Measurements from ENCODE around the gene CTDSPL2. TPM values are rescaled to one million over a fixed set of nuclear protein-coding genes. Genes with fewer than 3 reads are reported as not detected.
A peak's percentile ranks its signal among the peaks of the same experiment; 100 is the strongest.

The CTDSPL2 gene
- total and polyA plus RNA-seq, 5 donors from 2014 or later: 41.3 to 81.8 (median 45.7) TPM

GRCh38 chr15:44489464-44489863 is 62.0 kb downstream of the CTDSPL2 start:
- Histone ChIP-seq H3K4me1 (ENCODE audit: control insufficient read depth, insufficient read depth, low read length, poor library complexity, severe bottlenecking) (no peaks in the 10 kb centered on the region), H3K27ac (ENCODE audit: insufficient read depth, low read length, poor library complexity, severe bottlenecking) (no peak overlapping the region), H3K9me3 (ENCODE audit: control insufficient read depth in 2 of 2, low read length in 2 of 2) (no peaks in the 10 kb centered on the region), H3K27me3 (ENCODE audit: control insufficient read depth, insufficient read depth, low read length) (no peaks in the 10 kb centered on the region), H3K36me3 (ENCODE audit: control insufficient read depth, insufficient read depth, low read length) (peaks cover 77% of the 10 kb centered on the region), H3K4me3 (ENCODE audit: low read depth, low read length) (no peak overlapping the region)
- Mint-ChIP-seq H3K4me1 (peaks cover 10 to 23% (median 21%) of the 10 kb centered on the region in 4 donors), H3K27ac (peak overlapping the region; percentile 16 to 26 (median 21)), H3K4me3 (no peak overlapping the region), H3K27me3 (no peaks in the 10 kb centered on the region), H3K9me3 (no peaks in the 10 kb centered on the region), H3K36me3 (peaks cover 39% of the 10 kb centered on the region)
- ATAC-seq (ENCODE audit: low read depth in 2 of 2) (peak; percentile 81 to 86), DNase-seq (peak in 1 of 3 donors; percentile 16)

DNA sequence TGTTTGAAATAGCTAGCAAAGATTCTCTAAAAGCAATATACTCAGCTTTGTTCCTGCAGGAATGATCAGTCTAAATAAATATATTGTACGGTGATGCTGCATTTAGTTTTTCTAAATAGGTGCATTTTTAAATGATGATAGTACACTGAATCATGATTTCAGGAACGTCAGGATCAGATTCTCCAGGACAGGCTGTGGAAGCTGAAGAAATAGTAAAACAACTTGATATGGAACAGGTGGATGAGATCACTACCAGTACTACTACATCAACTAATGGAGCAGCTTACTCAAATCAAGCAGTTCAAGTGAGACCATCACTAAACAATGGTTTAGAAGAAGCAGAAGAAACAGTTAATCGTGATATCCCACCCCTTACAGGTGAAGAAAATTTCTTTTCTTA is 63.2 kb downstream of the CTDSPL2 start:
- ATAC-seq (ENCODE audit: low read depth in 2 of 2) (no peak), DNase-seq (no peak)
- Mint-ChIP-seq H3K4me3 (no peak overlapping the region), H3K36me3 (peaks cover 39% of the 10 kb centered on the region), H3K27me3 (no peaks in the 10 kb centered on the region), H3K4me1 (peaks cover 10 to 23% (median 21%) of the 10 kb centered on the region in 4 donors), H3K27ac (peak overlapping the region in 1 of 3 donors; percentile 43), H3K9me3 (no peaks in the 10 kb centered on the region)
- Histone ChIP-seq H3K27ac (ENCODE audit: insufficient read depth, low read length, poor library complexity, severe bottlenecking) (no peak overlapping the region), H3K36me3 (ENCODE audit: control insufficient read depth, insufficient read depth, low read length) (peaks cover 68% of the 10 kb centered on the region), H3K4me1 (ENCODE audit: control insufficient read depth, insufficient read depth, low read length, poor library complexity, severe bottlenecking) (no peaks in the 10 kb centered on the region), H3K9me3 (ENCODE audit: control insufficient read depth in 2 of 2, low read length in 2 of 2) (no peaks in the 10 kb centered on the region), H3K4me3 (ENCODE audit: low read depth, low read length) (no peak overlapping the region), H3K27me3 (ENCODE audit: control insufficient read depth, insufficient read depth, low read length) (no peaks in the 10 kb centered on the region)

DNA sequence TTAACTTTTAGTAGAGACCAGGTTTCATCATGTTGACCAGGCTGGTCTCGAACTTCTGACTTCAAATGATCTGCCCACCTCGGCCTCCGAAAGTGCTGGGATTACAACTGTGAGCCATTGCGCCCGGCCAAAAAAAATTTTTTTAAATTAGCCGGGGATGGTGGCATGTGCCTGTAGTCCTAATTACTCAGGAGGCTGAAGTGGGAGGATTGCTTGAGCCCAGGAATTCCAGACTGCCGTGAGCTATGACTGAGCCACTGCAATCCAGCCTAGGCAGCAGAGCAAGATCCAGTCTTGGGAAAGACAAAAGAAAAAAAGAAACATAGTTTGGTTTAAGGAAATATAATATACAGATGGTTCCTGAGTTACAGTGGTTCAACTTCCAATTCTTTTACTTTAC is 64.6 kb downstream of the CTDSPL2 start:
- Mint-ChIP-seq H3K36me3 (peaks cover 49% of the 10 kb centered on the region), H3K4me3 (no peak overlapping the region), H3K4me1 (peaks cover 10 to 23% (median 21%) of the 10 kb centered on the region in 4 donors), H3K27me3 (no peaks in the 10 kb centered on the region), H3K27ac (no peak overlapping the region), H3K9me3 (no peaks in the 10 kb centered on the region)
- DNase-seq (no peak), ATAC-seq (ENCODE audit: low read depth in 2 of 2) (no peak)
- peaks cover 66% of the 10 kb centered on the region for H3K36me3 ChIP-seq (ENCODE audit: control insufficient read depth, insufficient read depth, low read length)
- H3K4me3 ChIP-seq (ENCODE audit: low read depth, low read length): no peak overlapping the region
- no peaks in the 10 kb centered on the region for H3K4me1 ChIP-seq (ENCODE audit: control insufficient read depth, insufficient read depth, low read length, poor library complexity, severe bottlenecking)
- no peak overlapping the region for H3K27ac ChIP-seq (ENCODE audit: insufficient read depth, low read length, poor library complexity, severe bottlenecking)
- H3K9me3 ChIP-seq (ENCODE audit: control insufficient read depth in 2 of 2, low read length in 2 of 2): no peaks in the 10 kb centered on the region
- no peaks in the 10 kb centered on the region for H3K27me3 ChIP-seq (ENCODE audit: control insufficient read depth, insufficient read depth, low read length)

GRCh38 chr15:44492672-44493071 is 65.2 kb downstream of the CTDSPL2 start:
- H3K4me1 Mint-ChIP-seq: peaks cover 10 to 23% (median 20%) of the 10 kb centered on the region in 4 donors
- DNase-seq (no peak), ATAC-seq (ENCODE audit: low read depth in 2 of 2) (no peak)
- H3K27me3 Mint-ChIP-seq: no peaks in the 10 kb centered on the region
- H3K9me3 ChIP-seq (ENCODE audit: control insufficient read depth in 2 of 2, low read length in 2 of 2): no peaks in the 10 kb centered on the region
- no peak overlapping the region for H3K27ac ChIP-seq (ENCODE audit: insufficient read depth, low read length, poor library complexity, severe bottlenecking)
- no peaks in the 10 kb centered on the region for H3K27me3 ChIP-seq (ENCODE audit: control insufficient read depth, insufficient read depth, low read length)
- H3K9me3 Mint-ChIP-seq: no peaks in the 10 kb centered on the region
- peak overlapping the region in 2 of 3 donors; percentile 14 to 21 for H3K27ac Mint-ChIP-seq
- peaks cover 62% of the 10 kb centered on the region for H3K36me3 ChIP-seq (ENCODE audit: control insufficient read depth, insufficient read depth, low read length)
- H3K4me3 ChIP-seq (ENCODE audit: low read depth, low read length): no peak overlapping the region
- H3K4me3 Mint-ChIP-seq: no peak overlapping the region
- peaks cover 44% of the 10 kb centered on the region for H3K36me3 Mint-ChIP-seq
- H3K4me1 ChIP-seq (ENCODE audit: control insufficient read depth, insufficient read depth, low read length, poor library complexity, severe bottlenecking): no peaks in the 10 kb centered on the region

GRCh38 chr15:44495562-44495961 is 68.1 kb downstream of the CTDSPL2 start:
- Histone ChIP-seq H3K27ac (ENCODE audit: insufficient read depth, low read length, poor library complexity, severe bottlenecking) (no peak overlapping the region), H3K36me3 (ENCODE audit: control insufficient read depth, insufficient read depth, low read length) (peaks cover 73% of the 10 kb centered on the region), H3K27me3 (ENCODE audit: control insufficient read depth, insufficient read depth, low read length) (no peaks in the 10 kb centered on the region), H3K4me1 (ENCODE audit: control insufficient read depth, insufficient read depth, low read length, poor library complexity, severe bottlenecking) (no peaks in the 10 kb centered on the region), H3K4me3 (ENCODE audit: low read depth, low read length) (no peak overlapping the region), H3K9me3 (ENCODE audit: control insufficient read depth in 2 of 2, low read length in 2 of 2) (no peaks in the 10 kb centered on the region)
- Mint-ChIP-seq H3K4me1 (peaks cover 5 to 22% (median 16%) of the 10 kb centered on the region in 4 donors), H3K27me3 (no peaks in the 10 kb centered on the region), H3K36me3 (peaks cover 36% of the 10 kb centered on the region), H3K9me3 (no peaks in the 10 kb centered on the region), H3K4me3 (no peak overlapping the region), H3K27ac (peak overlapping the region in 1 of 3 donors; percentile 37)
- DNase-seq (no peak), ATAC-seq (ENCODE audit: low read depth in 2 of 2) (no peak)

- Mint-ChIP-seq H3K9me3 (no peaks in the 10 kb centered on the region), H3K4me3 (no peak overlapping the region), H3K36me3 (peaks cover 27% of the 10 kb centered on the region), H3K27ac (peak overlapping the region in 2 of 3 donors; percentile 1 to 73), H3K4me1 (peaks cover 13 to 24% (median 20%) of the 10 kb centered on the region in 4 donors), H3K27me3 (no peaks in the 10 kb centered on the region)
- ATAC-seq (ENCODE audit: low read depth in 2 of 2): no peak
- H3K4me1 ChIP-seq (ENCODE audit: control insufficient read depth, insufficient read depth, low read length, poor library complexity, severe bottlenecking): no peaks in the 10 kb centered on the region
- no peak overlapping the region for H3K4me3 ChIP-seq (ENCODE audit: low read depth, low read length)
- peaks cover 64% of the 10 kb centered on the region for H3K36me3 ChIP-seq (ENCODE audit: control insufficient read depth, insufficient read depth, low read length)
- peak in 1 of 3 donors; percentile 20 for DNase-seq
- H3K27me3 ChIP-seq (ENCODE audit: control insufficient read depth, insufficient read depth, low read length): no peaks in the 10 kb centered on the region
- no peaks in the 10 kb centered on the region for H3K9me3 ChIP-seq (ENCODE audit: control insufficient read depth in 2 of 2, low read length in 2 of 2)
- peak overlapping the region; percentile 8 for H3K27ac ChIP-seq (ENCODE audit: insufficient read depth, low read length, poor library complexity, severe bottlenecking)
These were observed 73.1 kb downstream of the CTDSPL2 start for GRCh38 chr15:44500555-44500954.

GRCh38 chr15:44501768-44502366 is 74.4 kb downstream of the CTDSPL2 start:
- H3K4me1 ChIP-seq (ENCODE audit: control insufficient read depth, insufficient read depth, low read length, poor library complexity, severe bottlenecking): no peaks in the 10 kb centered on the region
- peaks cover 13 to 24% (median 20%) of the 10 kb centered on the region in 4 donors for H3K4me1 Mint-ChIP-seq
- H3K36me3 ChIP-seq (ENCODE audit: control insufficient read depth, insufficient read depth, low read length): peaks cover 54% of the 10 kb centered on the region
- ATAC-seq (ENCODE audit: low read depth in 2 of 2) (peak; percentile 50 to 52), DNase-seq (peak in 2 of 3 donors; percentile 41 to 42)
- H3K4me3 Mint-ChIP-seq: no peak overlapping the region
- H3K27me3 ChIP-seq (ENCODE audit: control insufficient read depth, insufficient read depth, low read length): no peaks in the 10 kb centered on the region
- H3K27me3 Mint-ChIP-seq: no peaks in the 10 kb centered on the region
- H3K4me3 ChIP-seq (ENCODE audit: low read depth, low read length): no peak overlapping the region
- H3K36me3 Mint-ChIP-seq: peaks cover 18% of the 10 kb centered on the region
- H3K27ac ChIP-seq (ENCODE audit: insufficient read depth, low read length, poor library complexity, severe bottlenecking): peak overlapping the region; percentile 39
- no peaks in the 10 kb centered on the region for H3K9me3 ChIP-seq (ENCODE audit: control insufficient read depth in 2 of 2, low read length in 2 of 2)
- H3K9me3 Mint-ChIP-seq: no peaks in the 10 kb centered on the region
- H3K27ac Mint-ChIP-seq: peak overlapping the region in 2 of 3 donors; percentile 34 to 49

- H3K36me3 ChIP-seq (ENCODE audit: control insufficient read depth, insufficient read depth, low read length): peaks cover 31% of the 10 kb centered on the region
- no peaks in the 10 kb centered on the region for H3K4me1 ChIP-seq (ENCODE audit: control insufficient read depth, insufficient read depth, low read length, poor library complexity, severe bottlenecking)
- H3K27ac Mint-ChIP-seq: no peak overlapping the region
- no peaks in the 10 kb centered on the region for H3K27me3 Mint-ChIP-seq
- DNase-seq (no peak), ATAC-seq (ENCODE audit: low read depth in 2 of 2) (no peak)
- no peak overlapping the region for H3K27ac ChIP-seq (ENCODE audit: insufficient read depth, low read length, poor library complexity, severe bottlenecking)
- H3K4me3 ChIP-seq (ENCODE audit: low read depth, low read length): no peak overlapping the region
- H3K9me3 ChIP-seq (ENCODE audit: control insufficient read depth in 2 of 2, low read length in 2 of 2): no peaks in the 10 kb centered on the region
- H3K9me3 Mint-ChIP-seq: no peaks in the 10 kb centered on the region
- H3K4me3 Mint-ChIP-seq: no peak overlapping the region
- no peaks in the 10 kb centered on the region for H3K27me3 ChIP-seq (ENCODE audit: control insufficient read depth, insufficient read depth, low read length)
- H3K4me1 Mint-ChIP-seq: peaks cover 0 to 5% (median 4%) of the 10 kb centered on the region in 4 donors
- peaks cover 16% of the 10 kb centered on the region for H3K36me3 Mint-ChIP-seq
These were observed 89.0 kb downstream of the CTDSPL2 start for GRCh38 chr15:44516436-44516835.

All from CD4-positive, CD25-positive, alpha-beta regulatory T cell (primary cell).